ENCODE results near the gene HCFC1. TPM values are rescaled to one million over a fixed set of nuclear protein-coding genes. Genes with fewer than 3 reads are reported as not detected.
A peak's percentile ranks its signal among the peaks of the same experiment; 100 is the strongest.

HCFC1 gene
- total RNA-seq, 6 experiments from 2014 or later: 15.2 to 32.5 (median 19.7) TPM

GRCh38 chrX:154006947-154007346, 35.3 kb upstream of the HCFC1 start:
- H3K4me1 ChIP-seq: peaks cover 0 to 4% (median 0%) of the 10 kb centered on the region in 4 donors
- TF ChIP-seq POLR2A (IDR thresholded peaks at IDR 0.05): no peak
- no peak for TF ChIP-seq CTCF (IDR thresholded peaks at IDR 0.05)
- no peaks in the 10 kb centered on the region for H3K27me3 ChIP-seq
- no peaks in the 10 kb centered on the region for H3K36me3 ChIP-seq
- DNase-seq: no peak
- WGBS (ENCODE audit: insufficient coverage, low coverage, low lambda C conversion rate, missing lambda C conversion rate): no CpG with 5 or more reads among the region's 20 CpGs
- H3K9me3 ChIP-seq: no peaks in the 10 kb centered on the region
- H3K4me3 ChIP-seq: no peak overlapping the region
- intact Hi-C loops (cut with DNase I): no loop called here
- H3K27ac ChIP-seq: no peak overlapping the region
- no peak for ATAC-seq

- WGBS (ENCODE audit: insufficient coverage, low coverage, low lambda C conversion rate, missing lambda C conversion rate): 77% methylated on average over 10 of the region's 11 CpGs
- intact Hi-C loops (cut with DNase I): no loop called here
- TF ChIP-seq POLR2A (IDR thresholded peaks at IDR 0.05) (no peak), CTCF (IDR thresholded peaks at IDR 0.05) (no peak)
- Histone ChIP-seq H3K27me3 (no peaks in the 10 kb centered on the region), H3K27ac (no peak overlapping the region), H3K4me3 (no peak overlapping the region), H3K9me3 (no peaks in the 10 kb centered on the region), H3K4me1 (no peaks in the 10 kb centered on the region), H3K36me3 (no peaks in the 10 kb centered on the region)
- DNase-seq: no peak
- no peak for ATAC-seq
Measured at GRCh38 chrX:154004315-154004714, 32.7 kb upstream of the HCFC1 start.

- Histone ChIP-seq H3K36me3 (no peaks in the 10 kb centered on the region), H3K4me3 (no peak overlapping the region), H3K27me3 (no peaks in the 10 kb centered on the region), H3K27ac (no peak overlapping the region), H3K9me3 (no peaks in the 10 kb centered on the region), H3K4me1 (no peaks in the 10 kb centered on the region)
- WGBS (ENCODE audit: insufficient coverage, low coverage, low lambda C conversion rate, missing lambda C conversion rate): 71% methylated on average over 9 of the region's 17 CpGs
- ATAC-seq: peak; percentile 49 to 70 (median 68)
- no peak for TF ChIP-seq CTCF (IDR thresholded peaks at IDR 0.05)
- TF ChIP-seq POLR2A (IDR thresholded peaks at IDR 0.05): no peak
- no peak for DNase-seq
- intact Hi-C loops (cut with DNase I): no loop called here
Measured at GRCh38 chrX:154002215-154002719, 30.6 kb upstream of the HCFC1 start.

GRCh38 chrX:154000051-154000450, 28.4 kb upstream of the HCFC1 start:
- 80% methylated on average over 1 of the region's 5 CpGs for WGBS (ENCODE audit: insufficient coverage, low coverage, low lambda C conversion rate, missing lambda C conversion rate)
- Histone ChIP-seq H3K9me3 (no peaks in the 10 kb centered on the region), H3K27me3 (no peaks in the 10 kb centered on the region), H3K27ac (no peak overlapping the region), H3K4me3 (no peak overlapping the region), H3K36me3 (no peaks in the 10 kb centered on the region), H3K4me1 (no peaks in the 10 kb centered on the region)
- DNase-seq (no peak), ATAC-seq (no peak)
- TF ChIP-seq CTCF (IDR thresholded peaks at IDR 0.05) (no peak), POLR2A (IDR thresholded peaks at IDR 0.05) (no peak)
- intact Hi-C loops (cut with DNase I): no loop called here

Measured in right lobe of liver (tissue), 6 donors.